Measurements from ENCODE around the gene ZBTB6.

The ZBTB6 gene

DNA sequence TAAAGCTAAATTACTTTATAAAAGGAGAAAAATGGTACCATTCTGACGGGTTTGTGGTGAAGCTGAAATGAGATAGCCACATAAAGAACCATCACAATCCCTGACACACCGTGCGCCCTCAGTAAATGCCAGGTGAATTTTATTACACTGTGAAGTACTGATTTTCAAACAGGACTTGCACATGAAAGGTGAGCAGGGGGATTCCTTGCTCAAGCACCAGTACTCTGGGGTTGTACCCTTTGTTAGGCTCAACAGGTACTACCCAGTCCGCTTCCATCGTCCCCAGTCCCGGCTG, 27.3 kb upstream of the ZBTB6 start:
- no peaks in the 10 kb centered on the region for H3K9me3 ChIP-seq (ENCODE audit: insufficient read depth, low read depth, low read length)
- H3K4me3 ChIP-seq (ENCODE audit: low read length, poor library complexity, severe bottlenecking) = peak overlapping the region; percentile 66
- no peaks in the 10 kb centered on the region for H3F3A ChIP-seq (ENCODE audit: low read depth)
- peak overlapping the region; percentile 55 for H3K9ac ChIP-seq (ENCODE audit: low read depth, low read length, poor library complexity, severe bottlenecking)
- H3K4me1 ChIP-seq (ENCODE audit: insufficient read depth, low read length, poor library complexity, severe bottlenecking) = peaks cover 36% of the 10 kb centered on the region
- H3K9me2 ChIP-seq (replicated peaks; ENCODE audit: low read depth, low read length) = no peaks in the 10 kb centered on the region
- H3K36me3 ChIP-seq (ENCODE audit: insufficient read depth, low read length) = peaks cover 15% of the 10 kb centered on the region; the same call in 1 of the 2 replicates
- no peak for TF ChIP-seq EZH2phosphoT487 (IDR thresholded peaks at IDR 0.05; ENCODE audit: borderline replicate concordance)
- TF ChIP-seq, protein P1, sequence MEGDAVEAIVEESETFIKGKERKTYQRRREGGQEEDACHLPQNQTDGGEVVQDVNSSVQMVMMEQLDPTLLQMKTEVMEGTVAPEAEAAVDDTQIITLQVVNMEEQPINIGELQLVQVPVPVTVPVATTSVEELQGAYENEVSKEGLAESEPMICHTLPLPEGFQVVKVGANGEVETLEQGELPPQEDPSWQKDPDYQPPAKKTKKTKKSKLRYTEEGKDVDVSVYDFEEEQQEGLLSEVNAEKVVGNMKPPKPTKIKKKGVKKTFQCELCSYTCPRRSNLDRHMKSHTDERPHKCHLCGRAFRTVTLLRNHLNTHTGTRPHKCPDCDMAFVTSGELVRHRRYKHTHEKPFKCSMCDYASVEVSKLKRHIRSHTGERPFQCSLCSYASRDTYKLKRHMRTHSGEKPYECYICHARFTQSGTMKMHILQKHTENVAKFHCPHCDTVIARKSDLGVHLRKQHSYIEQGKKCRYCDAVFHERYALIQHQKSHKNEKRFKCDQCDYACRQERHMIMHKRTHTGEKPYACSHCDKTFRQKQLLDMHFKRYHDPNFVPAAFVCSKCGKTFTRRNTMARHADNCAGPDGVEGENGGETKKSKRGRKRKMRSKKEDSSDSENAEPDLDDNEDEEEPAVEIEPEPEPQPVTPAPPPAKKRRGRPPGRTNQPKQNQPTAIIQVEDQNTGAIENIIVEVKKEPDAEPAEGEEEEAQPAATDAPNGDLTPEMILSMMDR (conservative IDR thresholded peaks at IDR 0.05; ENCODE audit: low read length) = no peak
- H3K27me3 ChIP-seq (ENCODE audit: insufficient read depth, low read length, poor library complexity, severe bottlenecking) = no peaks in the 10 kb centered on the region
- peak overlapping the region; percentile 51; the same call in 1 of the 2 replicates for H2AFZ ChIP-seq (ENCODE audit: low read length)
- peaks cover 14% of the 10 kb centered on the region for H4K20me1 ChIP-seq (ENCODE audit: insufficient read depth, low read length, poor library complexity, severe bottlenecking)
- peak overlapping the region; percentile 71 for H3K4me2 ChIP-seq (ENCODE audit: low read depth, low read length, poor library complexity, severe bottlenecking)
- H3K79me2 ChIP-seq (ENCODE audit: insufficient read depth, low read length) = peaks cover 57% of the 10 kb centered on the region

DNA sequence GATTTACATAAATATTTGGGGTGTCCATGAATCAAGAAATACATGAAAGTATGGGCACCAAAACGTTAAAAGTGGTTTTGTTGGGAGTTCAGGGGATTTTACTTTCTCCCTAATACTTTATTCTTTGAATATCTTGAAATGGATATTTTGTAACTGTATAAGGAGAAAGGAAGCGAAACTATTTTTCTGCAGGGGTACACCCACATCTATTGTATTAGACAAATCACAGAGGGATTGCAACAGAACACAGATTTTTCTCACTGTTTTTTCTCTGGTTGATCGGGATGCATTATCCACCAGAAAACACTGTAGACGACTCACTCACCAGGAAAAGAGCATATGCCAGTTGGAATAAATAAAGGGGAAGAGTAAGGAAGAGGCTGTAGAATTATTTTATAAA, 26.5 kb upstream of the ZBTB6 start:
- Histone ChIP-seq H4K20me1 (ENCODE audit: insufficient read depth, low read length, poor library complexity, severe bottlenecking) (peaks cover 14% of the 10 kb centered on the region), H3K27me3 (ENCODE audit: insufficient read depth, low read length, poor library complexity, severe bottlenecking) (no peaks in the 10 kb centered on the region), H3K4me1 (ENCODE audit: insufficient read depth, low read length, poor library complexity, severe bottlenecking) (peaks cover 31% of the 10 kb centered on the region), H2AFZ (ENCODE audit: low read length) (no peak overlapping the region), H3K79me2 (ENCODE audit: insufficient read depth, low read length) (peaks cover 56% of the 10 kb centered on the region), H3K9me3 (ENCODE audit: insufficient read depth, low read depth, low read length) (no peaks in the 10 kb centered on the region), H3K4me2 (ENCODE audit: low read depth, low read length, poor library complexity, severe bottlenecking) (no peak overlapping the region), H3K4me3 (ENCODE audit: low read length, poor library complexity, severe bottlenecking) (no peak overlapping the region), H3K36me3 (ENCODE audit: insufficient read depth, low read length) (peaks cover 15% of the 10 kb centered on the region; the same call in 1 of the 2 replicates), H3K9me2 (replicated peaks; ENCODE audit: low read depth, low read length) (no peaks in the 10 kb centered on the region), H3K9ac (ENCODE audit: low read depth, low read length, poor library complexity, severe bottlenecking) (no peak overlapping the region), H3F3A (ENCODE audit: low read depth) (no peaks in the 10 kb centered on the region)
- TF ChIP-seq, protein P1 (conservative IDR thresholded peaks at IDR 0.05; ENCODE audit: low read length) = no peak
- no peak for TF ChIP-seq EZH2phosphoT487 (IDR thresholded peaks at IDR 0.05; ENCODE audit: borderline replicate concordance)

DNA sequence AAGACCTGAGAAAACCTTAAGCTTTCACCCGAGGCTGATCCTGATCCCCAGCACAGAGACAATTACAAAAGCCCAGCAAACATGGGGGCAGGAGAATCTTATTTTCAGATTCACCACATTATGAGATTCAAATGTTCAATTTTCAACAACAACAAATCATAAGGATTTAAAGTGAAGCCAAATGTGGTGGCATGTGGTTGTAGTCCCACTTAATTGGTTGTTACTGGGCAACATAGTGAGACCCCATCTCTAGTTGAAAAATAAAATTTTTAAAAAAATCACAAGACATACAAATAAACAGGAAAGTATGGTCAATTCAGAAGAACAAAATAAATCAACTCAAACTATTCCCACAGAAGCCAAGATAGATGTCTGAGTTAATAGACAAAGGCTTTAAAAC, 23.8 kb upstream of the ZBTB6 start:
- Histone ChIP-seq H3K9me3 (ENCODE audit: insufficient read depth, low read depth, low read length) (no peaks in the 10 kb centered on the region), H3K4me3 (ENCODE audit: low read length, poor library complexity, severe bottlenecking) (no peak overlapping the region), H3K79me2 (ENCODE audit: insufficient read depth, low read length) (peaks cover 51% of the 10 kb centered on the region), H3F3A (ENCODE audit: low read depth) (no peaks in the 10 kb centered on the region), H3K36me3 (ENCODE audit: insufficient read depth, low read length) (peaks cover 15% of the 10 kb centered on the region; the same call in 1 of the 2 replicates), H2AFZ (ENCODE audit: low read length) (no peak overlapping the region), H3K4me1 (ENCODE audit: insufficient read depth, low read length, poor library complexity, severe bottlenecking) (peaks cover 30% of the 10 kb centered on the region), H3K4me2 (ENCODE audit: low read depth, low read length, poor library complexity, severe bottlenecking) (no peak overlapping the region), H3K9ac (ENCODE audit: low read depth, low read length, poor library complexity, severe bottlenecking) (no peak overlapping the region), H4K20me1 (ENCODE audit: insufficient read depth, low read length, poor library complexity, severe bottlenecking) (peaks cover 8% of the 10 kb centered on the region), H3K27me3 (ENCODE audit: insufficient read depth, low read length, poor library complexity, severe bottlenecking) (no peaks in the 10 kb centered on the region), H3K9me2 (replicated peaks; ENCODE audit: low read depth, low read length) (no peaks in the 10 kb centered on the region)
- TF ChIP-seq, protein P1 (conservative IDR thresholded peaks at IDR 0.05; ENCODE audit: low read length) = no peak
- TF ChIP-seq EZH2phosphoT487 (IDR thresholded peaks at IDR 0.05; ENCODE audit: borderline replicate concordance) = no peak
